Liver (tissue), 3 donors: ENCODE measurements around the gene PHC2.

ENCODE experiments used
- CTCF ChIP-seq: fragments of 150-350 bp; IDR thresholded peaks from 2 replicates; pipeline ENCODE4 v1.5.1; 2017; ENCODE audit warnings: improper control_type of control experiment, low read depth, low read length; ENCODE audit not compliant: missing input control
- EGR1 ChIP-seq, 2 donors: IDR thresholded peaks; 2 replicates each; pipeline ENCODE4 v1.6.1; 2016 to 2018; ENCODE audit warnings: antibody characterized with exemption in 2 of 2, low read depth in 2 of 2
- HNF4A ChIP-seq, 2 donors: conservative IDR thresholded peaks; 2 replicates each; pipeline ENCODE4 v1.6.1; 2016; ENCODE audit warnings: antibody characterized with exemption in 2 of 2, mild to moderate bottlenecking in 2 of 2
- MAX ChIP-seq: IDR thresholded peaks from 2 replicates; pipeline ENCODE4 v1.6.1; 2016; ENCODE audit warnings: antibody characterized with exemption
- REST ChIP-seq: IDR thresholded peaks from 2 replicates; pipeline ENCODE4 v1.6.1; 2016; ENCODE audit warnings: antibody characterized with exemption, mild to moderate bottlenecking
- donor health status: healthy.
- donor health status: healthy.

- TF ChIP-seq EGR1 (IDR thresholded peaks at IDR 0.05; ENCODE audit: low read depth in 2 of 2) (no peak), CTCF (no peak), REST (no peak), MAX (no peak), HNF4A (conservative IDR thresholded peaks at IDR 0.05) (no peak)
Measured at GRCh38 chr1:33328817-33329216, 102.1 kb downstream of the PHC2 start.
